ENCODE measurements around the gene DUSP1. TPM values are rescaled to one million over a fixed set of nuclear protein-coding genes. Genes with fewer than 3 reads are reported as not detected.
A peak's percentile ranks its signal among the peaks of the same experiment; 100 is the strongest.

Gene DUSP1
- total RNA-seq, 2 donors from 2014 or later: 9.2 to 11.0 TPM

GRCh38 chr5:172801179-172801671, 30.2 kb upstream of the DUSP1 start:
- TF ChIP-seq, protein P1, sequence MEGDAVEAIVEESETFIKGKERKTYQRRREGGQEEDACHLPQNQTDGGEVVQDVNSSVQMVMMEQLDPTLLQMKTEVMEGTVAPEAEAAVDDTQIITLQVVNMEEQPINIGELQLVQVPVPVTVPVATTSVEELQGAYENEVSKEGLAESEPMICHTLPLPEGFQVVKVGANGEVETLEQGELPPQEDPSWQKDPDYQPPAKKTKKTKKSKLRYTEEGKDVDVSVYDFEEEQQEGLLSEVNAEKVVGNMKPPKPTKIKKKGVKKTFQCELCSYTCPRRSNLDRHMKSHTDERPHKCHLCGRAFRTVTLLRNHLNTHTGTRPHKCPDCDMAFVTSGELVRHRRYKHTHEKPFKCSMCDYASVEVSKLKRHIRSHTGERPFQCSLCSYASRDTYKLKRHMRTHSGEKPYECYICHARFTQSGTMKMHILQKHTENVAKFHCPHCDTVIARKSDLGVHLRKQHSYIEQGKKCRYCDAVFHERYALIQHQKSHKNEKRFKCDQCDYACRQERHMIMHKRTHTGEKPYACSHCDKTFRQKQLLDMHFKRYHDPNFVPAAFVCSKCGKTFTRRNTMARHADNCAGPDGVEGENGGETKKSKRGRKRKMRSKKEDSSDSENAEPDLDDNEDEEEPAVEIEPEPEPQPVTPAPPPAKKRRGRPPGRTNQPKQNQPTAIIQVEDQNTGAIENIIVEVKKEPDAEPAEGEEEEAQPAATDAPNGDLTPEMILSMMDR (conservative IDR thresholded peaks at IDR 0.05): no peak
- no peaks in the 10 kb centered on the region for H3K36me3 ChIP-seq (ENCODE audit: control insufficient read depth, insufficient read depth, low read length)
- Mint-ChIP-seq H3K27ac (no peak overlapping the region), H3K27me3 (ENCODE audit: insufficient read depth) (peaks cover 6% of the 10 kb centered on the region), H3K4me1 (no peaks in the 10 kb centered on the region), H3K4me3 (no peak overlapping the region), H3K9me3 (no peaks in the 10 kb centered on the region), H3K36me3 (ENCODE audit: low read depth) (no peaks in the 10 kb centered on the region)
- H3K27ac ChIP-seq (ENCODE audit: low read depth, low read length): no peak overlapping the region
- DNase-seq: peak; percentile 21
- WGBS, 2 experiments (ENCODE audit: insufficient coverage in 1 of 2, insufficient read length in 1 of 2): 88 to 95% methylated on average over 1 to 4 of the region's 4 CpGs
- H3K4me3 ChIP-seq (ENCODE audit: low read length): no peak overlapping the region
- H3K4me1 ChIP-seq (ENCODE audit: control insufficient read depth, insufficient read depth, low read length): no peaks in the 10 kb centered on the region
- H3K27me3 ChIP-seq (ENCODE audit: control insufficient read depth, insufficient read depth, low read length, poor library complexity, severe bottlenecking): no peaks in the 10 kb centered on the region
- H3K9me3 ChIP-seq (ENCODE audit: control insufficient read depth, low read length): no peaks in the 10 kb centered on the region
- H3K9ac ChIP-seq (ENCODE audit: extremely low read depth, low read length, poor library complexity, severe bottlenecking): no peak overlapping the region

- WGBS, 2 experiments (ENCODE audit: insufficient coverage in 1 of 2, insufficient read length in 1 of 2): 94 to 95% methylated on average over 10 to 16 of the region's 16 CpGs
- TF ChIP-seq, protein P1 (conservative IDR thresholded peaks at IDR 0.05): no peak
These were observed 29.1 kb upstream of the DUSP1 start for GRCh38 chr5:172800088-172800551.

DNA sequence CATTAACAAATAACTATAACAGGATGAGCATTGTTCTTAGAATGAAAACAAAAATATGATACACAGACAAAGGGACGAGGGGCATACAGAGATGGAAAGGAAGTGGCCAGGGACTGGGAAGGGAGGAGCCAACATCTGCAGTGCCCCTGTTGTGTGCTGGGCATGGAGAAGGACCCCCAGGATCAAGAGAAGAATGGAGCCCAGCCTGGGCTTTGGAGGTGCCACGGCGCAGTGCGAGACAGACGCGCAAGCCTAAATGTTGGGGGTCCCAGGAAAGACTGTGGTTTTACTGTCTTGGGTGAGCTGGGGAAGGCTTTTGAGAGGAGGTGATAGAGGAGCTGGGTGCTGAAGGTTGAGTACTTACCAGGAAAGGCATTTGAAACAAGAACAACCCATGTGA, 28.4 kb upstream of the DUSP1 start:
- Mint-ChIP-seq H3K4me1 (no peaks in the 10 kb centered on the region), H3K27ac (no peak overlapping the region), H3K27me3 (ENCODE audit: insufficient read depth) (no peaks in the 10 kb centered on the region), H3K4me3 (no peak overlapping the region), H3K36me3 (ENCODE audit: low read depth) (no peaks in the 10 kb centered on the region), H3K9me3 (no peaks in the 10 kb centered on the region)
- Histone ChIP-seq H3K9me3 (ENCODE audit: control insufficient read depth, low read length) (no peaks in the 10 kb centered on the region), H3K36me3 (ENCODE audit: control insufficient read depth, insufficient read depth, low read length) (no peaks in the 10 kb centered on the region), H3K4me1 (ENCODE audit: control insufficient read depth, insufficient read depth, low read length) (no peaks in the 10 kb centered on the region), H3K27me3 (ENCODE audit: control insufficient read depth, insufficient read depth, low read length, poor library complexity, severe bottlenecking) (no peaks in the 10 kb centered on the region), H3K4me3 (ENCODE audit: low read length) (no peak overlapping the region), H3K27ac (ENCODE audit: low read depth, low read length) (no peak overlapping the region), H3K9ac (ENCODE audit: extremely low read depth, low read length, poor library complexity, severe bottlenecking) (no peak overlapping the region)
- DNase-seq: no peak
- TF ChIP-seq, protein P1 (conservative IDR thresholded peaks at IDR 0.05): no peak
- WGBS, 2 experiments (ENCODE audit: insufficient coverage in 1 of 2, insufficient read length in 1 of 2): 95 to 98% methylated on average over 5 to 6 of the region's 6 CpGs

More at GRCh38 chr5:172800088-172800551, 29.1 kb upstream of the DUSP1 start:
- no peak overlapping the region for H3K9ac ChIP-seq (ENCODE audit: extremely low read depth, low read length, poor library complexity, severe bottlenecking)
- Mint-ChIP-seq H3K27me3 (ENCODE audit: insufficient read depth) (peaks cover 4% of the 10 kb centered on the region), H3K4me3 (no peak overlapping the region), H3K27ac (no peak overlapping the region), H3K9me3 (no peaks in the 10 kb centered on the region), H3K36me3 (ENCODE audit: low read depth) (no peaks in the 10 kb centered on the region), H3K4me1 (no peaks in the 10 kb centered on the region)
- no peaks in the 10 kb centered on the region for H3K36me3 ChIP-seq (ENCODE audit: control insufficient read depth, insufficient read depth, low read length)
- no peak overlapping the region for H3K27ac ChIP-seq (ENCODE audit: low read depth, low read length)
- no peaks in the 10 kb centered on the region for H3K27me3 ChIP-seq (ENCODE audit: control insufficient read depth, insufficient read depth, low read length, poor library complexity, severe bottlenecking)
- peak; percentile 37 for DNase-seq
- no peaks in the 10 kb centered on the region for H3K4me1 ChIP-seq (ENCODE audit: control insufficient read depth, insufficient read depth, low read length)
- no peaks in the 10 kb centered on the region for H3K9me3 ChIP-seq (ENCODE audit: control insufficient read depth, low read length)
- no peak overlapping the region for H3K4me3 ChIP-seq (ENCODE audit: low read length)
